KMS-11 (cell line): ENCODE results near the gene VAT1L.
"Not testable (repeated sequence)": the region's sequence is repeated elsewhere in the genome, so short reads cannot be mapped to it uniquely, and the experiment has no call there.

Experiments used
- H2AFZ ChIP-seq: fragments of 200-600 bp; sonication (generic); 2 replicates; pipeline ENCODE4 v1.6.1; 2016; ENCODE audit warnings: antibody characterized with exemption, mixed run types, low read depth
- H3K27ac ChIP-seq: fragments of 200-600 bp; sonication (generic); 2 replicates; pipeline ENCODE4 v1.6.1; 2016; ENCODE audit warnings: mild to moderate bottlenecking, mixed run types
- H3K27me3 ChIP-seq: fragments of 200-600 bp; sonication (generic); 2 replicates; pipeline ENCODE4 v1.6.1; 2017; ENCODE audit warnings: mild to moderate bottlenecking, low read depth, mixed run types, moderate library complexity; ENCODE audit not compliant: insufficient read depth
- H3K36me3 ChIP-seq: fragments of 200-600 bp; sonication (generic); 2 replicates; pipeline ENCODE4 v1.6.1; 2017; ENCODE audit warnings: mild to moderate bottlenecking, mixed run types; ENCODE audit not compliant: insufficient read depth
- H3K4me1 ChIP-seq: fragments of 200-600 bp; sonication (generic); 2 replicates; pipeline ENCODE4 v1.6.1; 2016; ENCODE audit warnings: mild to moderate bottlenecking, low read depth, mixed run types; ENCODE audit not compliant: poor library complexity, severe bottlenecking
- H3K4me2 ChIP-seq: fragments of 200-600 bp; sonication (generic); 2 replicates; pipeline ENCODE4 v1.7.0; 2016; ENCODE audit warnings: mild to moderate bottlenecking, mixed run types
- H3K4me3 ChIP-seq: fragments of 200-600 bp; sonication (generic); IDR thresholded peaks from 2 replicates; pipeline ENCODE4 v1.6.1; 2017; ENCODE audit warnings: low read depth, low read length, mixed read lengths; ENCODE audit not compliant: insufficient read depth
- H3K79me2 ChIP-seq: fragments of 200-600 bp; sonication (generic); 2 replicates; pipeline ENCODE4 v1.6.1; 2016; ENCODE audit warnings: low read depth, mixed run types; ENCODE audit not compliant: insufficient read depth
- H3K9ac ChIP-seq: fragments of 200-600 bp; sonication (generic); 2 replicates; pipeline ENCODE4 v1.6.1; 2016; ENCODE audit warnings: mild to moderate bottlenecking, mixed run types
- H4K20me1 ChIP-seq: fragments of 200-600 bp; sonication (generic); 2 replicates; pipeline ENCODE4 v1.6.1; 2016; ENCODE audit warnings: mild to moderate bottlenecking, mixed run types; ENCODE audit not compliant: insufficient read depth
- TF ChIP-seq, protein P1 (sequence below): fragments of 200-600 bp; sonication (generic); conservative IDR thresholded peaks from 2 replicates; pipeline ENCODE4 v1.6.1; 2017; ENCODE audit warnings: low read depth, mild to moderate bottlenecking, antibody characterized with exemption, low read length, moderate library complexity, mixed read lengths

The VAT1L gene

DNA sequence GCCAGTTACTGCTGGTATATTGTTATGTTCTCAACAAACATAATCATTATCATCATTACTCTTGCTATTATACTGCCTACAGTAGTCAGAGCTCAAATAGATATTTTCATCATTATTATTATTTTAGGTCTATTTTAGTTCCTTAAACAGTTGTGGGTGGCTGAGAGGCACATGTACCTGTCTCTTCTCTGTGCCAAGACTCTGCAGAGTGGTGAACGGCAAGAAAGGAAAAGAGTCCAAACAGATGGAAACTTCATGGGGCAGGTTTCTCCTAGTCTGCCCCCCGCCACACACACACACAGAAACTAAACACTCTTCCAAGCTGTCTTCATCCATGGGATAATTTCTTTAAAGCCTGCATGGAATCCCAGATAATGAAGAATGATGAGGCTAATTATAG, 156.3 kb downstream of the VAT1L start:
- Histone ChIP-seq H3K4me1 (no peaks in the 10 kb centered on the region), H3K27ac (no peak overlapping the region), H2AFZ (no peak overlapping the region), H3K9ac (no peak overlapping the region), H3K4me2 (no peak overlapping the region), H3K79me2 (no peaks in the 10 kb centered on the region), H3K36me3 (no peaks in the 10 kb centered on the region), H4K20me1 (no peaks in the 10 kb centered on the region), H3K27me3 (no peaks in the 10 kb centered on the region), H3K4me3 (no peak overlapping the region)
- TF ChIP-seq, protein P1, sequence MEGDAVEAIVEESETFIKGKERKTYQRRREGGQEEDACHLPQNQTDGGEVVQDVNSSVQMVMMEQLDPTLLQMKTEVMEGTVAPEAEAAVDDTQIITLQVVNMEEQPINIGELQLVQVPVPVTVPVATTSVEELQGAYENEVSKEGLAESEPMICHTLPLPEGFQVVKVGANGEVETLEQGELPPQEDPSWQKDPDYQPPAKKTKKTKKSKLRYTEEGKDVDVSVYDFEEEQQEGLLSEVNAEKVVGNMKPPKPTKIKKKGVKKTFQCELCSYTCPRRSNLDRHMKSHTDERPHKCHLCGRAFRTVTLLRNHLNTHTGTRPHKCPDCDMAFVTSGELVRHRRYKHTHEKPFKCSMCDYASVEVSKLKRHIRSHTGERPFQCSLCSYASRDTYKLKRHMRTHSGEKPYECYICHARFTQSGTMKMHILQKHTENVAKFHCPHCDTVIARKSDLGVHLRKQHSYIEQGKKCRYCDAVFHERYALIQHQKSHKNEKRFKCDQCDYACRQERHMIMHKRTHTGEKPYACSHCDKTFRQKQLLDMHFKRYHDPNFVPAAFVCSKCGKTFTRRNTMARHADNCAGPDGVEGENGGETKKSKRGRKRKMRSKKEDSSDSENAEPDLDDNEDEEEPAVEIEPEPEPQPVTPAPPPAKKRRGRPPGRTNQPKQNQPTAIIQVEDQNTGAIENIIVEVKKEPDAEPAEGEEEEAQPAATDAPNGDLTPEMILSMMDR: no peak

DNA sequence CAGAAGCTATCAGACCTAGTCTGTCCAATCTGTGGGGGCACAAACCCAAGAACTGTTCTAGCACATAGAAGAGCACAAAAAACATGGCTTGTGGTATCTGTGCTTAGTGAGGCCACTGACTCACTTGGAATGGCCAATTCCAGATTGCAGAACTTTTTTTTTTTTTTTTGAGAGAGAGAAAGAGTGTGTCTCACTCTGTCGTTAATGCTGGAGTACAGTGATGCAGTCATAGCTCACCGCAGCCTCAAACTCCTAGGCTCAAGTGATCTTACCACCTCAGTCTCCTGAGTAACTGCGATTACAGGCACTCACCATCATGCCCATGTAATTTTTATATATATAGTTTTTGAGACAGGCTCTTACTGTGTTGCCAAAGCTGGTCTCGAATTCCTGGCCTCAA, 156.8 kb downstream of the VAT1L start:
- no peaks in the 10 kb centered on the region for H3K27me3 ChIP-seq
- H3K4me1 ChIP-seq: no peaks in the 10 kb centered on the region
- no peak overlapping the region for H3K27ac ChIP-seq
- H3K4me3 ChIP-seq: no peak overlapping the region
- H3K4me2 ChIP-seq: no peak overlapping the region
- no peaks in the 10 kb centered on the region for H3K36me3 ChIP-seq
- TF ChIP-seq, protein P1: no peak
- no peaks in the 10 kb centered on the region for H4K20me1 ChIP-seq
- H3K79me2 ChIP-seq: no peaks in the 10 kb centered on the region
- H2AFZ ChIP-seq: no peak overlapping the region
- H3K9ac ChIP-seq: no peak overlapping the region

DNA sequence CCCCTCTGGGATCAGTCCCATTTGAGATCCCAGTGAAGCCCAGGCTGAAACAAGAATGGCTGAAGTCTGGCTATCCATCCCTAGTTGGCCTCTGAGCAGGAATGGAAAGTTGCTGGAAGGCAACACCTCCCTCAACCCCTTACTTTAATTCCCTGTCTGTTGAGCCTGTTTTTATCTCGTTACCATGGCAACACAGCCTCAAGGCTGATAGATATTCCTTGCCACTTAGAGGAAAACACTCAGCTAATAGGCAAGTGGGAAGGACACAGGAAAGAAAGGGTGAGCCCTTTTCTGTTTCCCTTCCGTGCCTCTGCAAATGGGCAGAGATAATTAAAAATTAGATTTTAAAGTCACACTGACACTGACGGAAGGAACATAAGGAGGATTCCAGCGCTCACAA, 158.5 kb downstream of the VAT1L start:
- no peak overlapping the region for H3K9ac ChIP-seq
- H3K4me1 ChIP-seq: no peaks in the 10 kb centered on the region
- H3K4me2 ChIP-seq: no peak overlapping the region
- no peaks in the 10 kb centered on the region for H3K27me3 ChIP-seq
- no peak overlapping the region for H3K4me3 ChIP-seq
- no peaks in the 10 kb centered on the region for H3K79me2 ChIP-seq
- TF ChIP-seq, protein P1: no peak
- no peak overlapping the region for H2AFZ ChIP-seq
- no peak overlapping the region for H3K27ac ChIP-seq
- no peaks in the 10 kb centered on the region for H3K36me3 ChIP-seq
- H4K20me1 ChIP-seq: no peaks in the 10 kb centered on the region

DNA sequence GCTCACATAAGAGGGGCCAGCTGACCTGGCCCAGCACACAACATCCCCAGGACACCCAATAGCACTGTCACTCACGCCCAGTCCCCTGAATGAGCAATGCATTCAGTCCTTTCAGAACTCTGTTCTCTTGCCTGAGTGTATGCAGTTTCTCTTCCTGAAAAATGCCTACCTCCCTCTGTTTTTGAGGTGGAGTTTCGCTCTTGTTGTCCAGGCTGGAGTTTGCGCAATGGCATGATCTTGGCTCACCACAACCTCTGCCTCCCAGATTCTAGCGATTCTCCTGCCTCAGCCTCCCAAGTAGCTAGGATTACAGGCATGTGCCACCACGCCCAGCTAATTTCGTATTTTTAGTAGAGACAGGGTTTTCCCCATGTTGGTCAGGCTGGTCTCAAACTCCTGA, 159.2 kb downstream of the VAT1L start:
- not testable (repeated sequence) for H3K9ac ChIP-seq, H4K20me1 ChIP-seq, H3K79me2 ChIP-seq, H3K4me1 ChIP-seq, H3K4me3 ChIP-seq, H2AFZ ChIP-seq, H3K36me3 ChIP-seq, H3K27me3 ChIP-seq, H3K4me2 ChIP-seq, H3K27ac ChIP-seq

DNA sequence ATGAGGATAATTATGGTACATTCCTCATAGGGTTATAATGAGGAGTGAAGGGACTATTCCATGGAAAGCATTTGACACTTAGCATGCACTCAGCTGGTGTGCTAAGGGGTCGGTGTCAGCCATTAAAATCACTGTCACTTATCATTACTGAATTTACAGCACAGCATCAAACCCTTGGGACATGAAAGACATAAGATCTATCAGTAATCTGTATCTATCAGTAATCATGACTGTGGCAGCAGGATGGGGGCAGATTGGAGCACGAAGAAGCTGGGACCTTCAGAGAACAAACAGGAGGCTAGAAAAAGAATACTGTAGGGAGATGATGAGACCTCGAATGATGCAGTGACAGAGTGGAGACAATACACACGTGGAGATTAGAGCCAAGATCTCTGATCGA, 160.5 kb downstream of the VAT1L start:
- Histone ChIP-seq H3K36me3 (no peaks in the 10 kb centered on the region), H3K9ac (no peak overlapping the region), H3K27ac (no peak overlapping the region), H3K4me1 (no peaks in the 10 kb centered on the region), H3K4me3 (no peak overlapping the region), H3K27me3 (no peaks in the 10 kb centered on the region), H4K20me1 (no peaks in the 10 kb centered on the region), H2AFZ (no peak overlapping the region), H3K4me2 (no peak overlapping the region), H3K79me2 (no peaks in the 10 kb centered on the region)
- TF ChIP-seq, protein P1: no peak
